Measurements from ENCODE around the gene CCDC8.

CCDC8 gene

GRCh38 chr19:46413262-46414031 is at the start of gene CCDC8:
TSS of gene CCDC8 (minus strand) at chr19:46413564. CDS start at chr19:46412810, 754 bp downstream.
- no peak within 1 kb of the TSS for H3K4me3 ChIP-seq (ENCODE audit: low read depth, low read length)
- DNase-seq (ENCODE audit: low read depth) = no peak
- TF ChIP-seq CTCF (IDR thresholded peaks at IDR 0.05; ENCODE audit: control insufficient read depth, extremely low read depth, insufficient read depth) = no peak

- H3K4me3 ChIP-seq (ENCODE audit: low read depth, low read length) = no peak overlapping the region
- TF ChIP-seq CTCF (IDR thresholded peaks at IDR 0.05; ENCODE audit: control insufficient read depth, extremely low read depth, insufficient read depth) = no peak
- DNase-seq (ENCODE audit: low read depth) = no peak
Observed at GRCh38 chr19:46461537-46461936, 48.2 kb upstream of the CCDC8 start.

GRCh38 chr19:46460981-46461380 is 47.6 kb upstream of the CCDC8 start:
- H3K4me3 ChIP-seq (ENCODE audit: low read depth, low read length) = no peak overlapping the region
- DNase-seq (ENCODE audit: low read depth) = no peak
- TF ChIP-seq CTCF (IDR thresholded peaks at IDR 0.05; ENCODE audit: control insufficient read depth, extremely low read depth, insufficient read depth) = no peak

GRCh38 chr19:46460055-46460454 is 46.7 kb upstream of the CCDC8 start:
- no peak overlapping the region for H3K4me3 ChIP-seq (ENCODE audit: low read depth, low read length)
- DNase-seq (ENCODE audit: low read depth) = no peak
- no peak for TF ChIP-seq CTCF (IDR thresholded peaks at IDR 0.05; ENCODE audit: control insufficient read depth, extremely low read depth, insufficient read depth)

- no peak overlapping the region for H3K4me3 ChIP-seq (ENCODE audit: low read depth, low read length)
- no peak for TF ChIP-seq CTCF (IDR thresholded peaks at IDR 0.05; ENCODE audit: control insufficient read depth, extremely low read depth, insufficient read depth)
Observed at GRCh38 chr19:46456930-46457329, 43.6 kb upstream of the CCDC8 start.

GRCh38 chr19:46454244-46454643 is 40.9 kb upstream of the CCDC8 start:
- no peak overlapping the region for H3K4me3 ChIP-seq (ENCODE audit: low read depth, low read length)
- no peak for TF ChIP-seq CTCF (IDR thresholded peaks at IDR 0.05; ENCODE audit: control insufficient read depth, extremely low read depth, insufficient read depth)
- no peak for DNase-seq (ENCODE audit: low read depth)

More at GRCh38 chr19:46456930-46457329, 43.6 kb upstream of the CCDC8 start:
- DNase-seq (ENCODE audit: low read depth) = no peak

- no peak for DNase-seq (ENCODE audit: low read depth)
- no peak for TF ChIP-seq CTCF (IDR thresholded peaks at IDR 0.05; ENCODE audit: control insufficient read depth, extremely low read depth, insufficient read depth)
- H3K4me3 ChIP-seq (ENCODE audit: low read depth, low read length) = no peak overlapping the region
Observed at GRCh38 chr19:46453661-46454060, 40.3 kb upstream of the CCDC8 start.

Data from LNCaP clone FGC (cell line).